Stimulated activated CD8-positive, alpha-beta memory T cell treated with anti-CD3 and anti-CD28 coated beads, Interleukin-7, amount 100 ng/mL, for 1 hour (primary cell): ENCODE results near the gene SLC9A3.
"Not testable (repeated sequence)": the region's sequence is repeated elsewhere in the genome, so short reads cannot be mapped to it uniquely, and the experiment has no call there.

Source experiments
- DNase-seq, 2 donors: peaks; one replicate each; pipeline ENCODE4 v3.0.0-alpha.2; 2020; ENCODE audit warnings: low read depth in 2 of 2

SLC9A3 gene

DNA sequence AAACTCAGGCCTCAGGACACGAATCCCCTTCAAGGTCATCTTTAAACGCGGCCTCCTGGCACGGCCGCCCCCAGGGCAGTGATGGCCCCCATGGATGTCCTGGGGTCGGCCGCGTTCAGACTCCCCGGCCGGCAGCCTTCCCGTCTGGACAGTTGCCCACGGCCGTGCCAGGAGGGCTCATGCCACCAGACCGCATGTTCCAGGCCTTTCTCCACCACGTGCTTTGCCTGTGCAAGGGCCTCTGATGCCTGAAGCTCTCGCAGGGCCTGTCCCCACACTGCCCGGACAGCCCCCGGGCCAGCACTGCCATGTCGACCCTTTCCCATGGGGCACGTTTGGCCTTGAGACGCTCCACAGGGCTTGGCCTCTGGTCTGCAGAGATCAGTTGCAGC is 34.6 kb downstream of the SLC9A3 start:
- no peak for DNase-seq

DNA sequence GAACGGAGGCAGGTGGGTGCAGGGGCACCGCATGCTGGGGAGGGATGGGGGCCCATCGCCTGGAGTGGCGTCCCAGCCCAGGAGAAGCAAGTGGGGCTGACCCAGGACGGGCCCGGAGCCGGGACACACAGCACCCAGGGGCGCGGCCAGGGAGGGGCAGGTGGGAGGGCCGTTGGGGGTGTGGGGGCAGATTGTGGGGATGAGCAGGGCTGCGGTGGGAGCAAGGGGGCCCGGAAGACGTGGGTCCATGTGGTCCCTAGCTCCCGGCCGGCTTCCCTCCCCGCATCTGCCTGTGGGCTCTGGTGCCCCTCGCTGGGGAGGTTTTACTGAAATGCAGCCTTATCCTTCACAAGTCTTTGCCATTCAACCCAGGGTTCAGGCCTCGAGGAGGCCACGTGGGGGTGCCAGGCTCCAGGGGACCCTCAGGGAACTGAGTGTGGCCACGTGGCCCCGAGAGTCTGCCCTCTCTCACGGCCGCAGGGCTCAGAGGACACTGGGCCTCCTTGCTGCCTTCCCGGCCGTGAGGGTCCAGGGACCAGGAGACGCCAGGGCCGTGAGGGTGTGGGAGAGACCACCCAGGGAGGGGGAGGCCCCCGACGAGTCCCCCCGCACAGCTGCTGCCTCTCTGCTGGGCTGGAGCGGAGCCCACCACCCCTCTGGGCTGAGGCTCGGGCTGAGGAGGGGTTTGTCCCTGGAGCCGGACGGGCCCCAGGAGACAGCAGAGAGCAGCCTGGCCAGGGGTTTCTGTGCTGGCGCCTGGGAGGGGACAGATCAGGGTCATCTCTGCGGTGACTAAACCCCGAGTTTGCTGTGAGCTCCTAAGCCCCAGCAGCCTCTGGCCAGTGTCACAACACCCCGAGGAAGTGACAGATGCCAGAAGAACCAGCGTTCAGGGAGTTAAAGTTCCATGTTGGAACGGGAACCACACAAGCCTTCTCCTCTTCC is 35.2 kb downstream of the SLC9A3 start:
- DNase-seq = no peak

DNA sequence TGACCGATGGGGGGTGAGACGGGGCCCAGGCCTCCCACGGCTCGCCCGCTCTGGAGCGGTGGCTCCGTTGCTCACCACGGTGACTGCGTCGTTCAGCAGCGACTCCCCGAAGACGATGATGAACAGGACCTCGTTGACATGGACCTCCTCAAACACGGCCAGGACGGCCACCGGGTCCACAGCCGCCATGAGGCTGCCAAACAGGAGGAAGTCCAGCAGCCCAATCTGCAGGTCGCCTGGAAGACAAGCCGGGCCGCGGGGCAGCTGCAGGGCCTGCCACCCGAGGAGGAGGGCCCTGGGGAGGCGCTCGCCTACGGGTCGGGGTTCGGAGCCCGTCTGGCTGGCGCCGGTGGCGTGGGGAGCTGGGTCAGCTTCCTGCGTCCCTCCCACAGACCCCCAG is 36.0 kb downstream of the SLC9A3 start:
- no peak for DNase-seq

DNA sequence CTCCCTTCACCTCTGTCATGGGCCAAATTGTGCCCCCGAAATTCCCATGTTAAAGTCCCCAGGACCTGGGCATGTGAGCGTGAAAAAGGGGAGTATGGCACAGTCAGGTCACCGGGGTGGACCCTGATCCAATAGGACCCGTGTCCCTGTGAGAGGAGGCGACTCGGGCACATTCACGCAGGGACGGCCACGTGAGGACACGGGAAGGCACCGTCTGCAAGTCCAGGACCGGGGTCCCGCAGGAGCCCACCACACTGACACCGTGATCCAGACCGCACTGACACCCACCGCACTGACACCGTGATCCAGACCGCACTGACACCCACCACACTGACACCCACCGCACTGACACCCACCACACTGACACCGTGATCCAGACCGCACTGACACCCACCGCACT is 37.7 kb downstream of the SLC9A3 start:
- not testable (repeated sequence) for DNase-seq

DNA sequence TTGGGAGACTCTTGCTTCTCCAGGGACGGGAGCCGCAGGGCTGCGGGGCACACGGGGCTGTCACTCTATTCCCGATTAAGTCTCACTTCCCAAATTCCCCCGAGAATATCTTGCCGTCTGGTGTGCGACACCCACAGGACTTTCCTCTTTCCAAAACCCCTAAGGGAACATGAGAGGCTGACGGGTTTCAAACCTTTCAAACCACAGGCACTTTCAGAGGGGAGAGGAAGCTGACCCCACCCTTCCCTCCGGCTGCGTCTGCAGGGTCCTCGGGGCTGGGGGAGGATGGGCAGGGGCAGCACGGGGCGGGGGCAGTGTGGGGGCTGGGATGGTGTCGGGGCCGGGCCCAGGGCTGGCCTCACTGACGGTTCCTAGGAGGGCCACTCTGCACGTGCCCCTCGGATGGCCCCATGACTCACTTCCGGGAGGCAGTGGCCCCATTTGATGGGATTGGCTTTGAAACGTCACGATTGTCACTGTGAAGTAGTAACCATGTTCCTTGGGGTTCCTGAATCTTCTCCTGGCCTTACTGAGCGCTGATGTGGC is 38.2 kb downstream of the SLC9A3 start:
- no peak for DNase-seq

DNA sequence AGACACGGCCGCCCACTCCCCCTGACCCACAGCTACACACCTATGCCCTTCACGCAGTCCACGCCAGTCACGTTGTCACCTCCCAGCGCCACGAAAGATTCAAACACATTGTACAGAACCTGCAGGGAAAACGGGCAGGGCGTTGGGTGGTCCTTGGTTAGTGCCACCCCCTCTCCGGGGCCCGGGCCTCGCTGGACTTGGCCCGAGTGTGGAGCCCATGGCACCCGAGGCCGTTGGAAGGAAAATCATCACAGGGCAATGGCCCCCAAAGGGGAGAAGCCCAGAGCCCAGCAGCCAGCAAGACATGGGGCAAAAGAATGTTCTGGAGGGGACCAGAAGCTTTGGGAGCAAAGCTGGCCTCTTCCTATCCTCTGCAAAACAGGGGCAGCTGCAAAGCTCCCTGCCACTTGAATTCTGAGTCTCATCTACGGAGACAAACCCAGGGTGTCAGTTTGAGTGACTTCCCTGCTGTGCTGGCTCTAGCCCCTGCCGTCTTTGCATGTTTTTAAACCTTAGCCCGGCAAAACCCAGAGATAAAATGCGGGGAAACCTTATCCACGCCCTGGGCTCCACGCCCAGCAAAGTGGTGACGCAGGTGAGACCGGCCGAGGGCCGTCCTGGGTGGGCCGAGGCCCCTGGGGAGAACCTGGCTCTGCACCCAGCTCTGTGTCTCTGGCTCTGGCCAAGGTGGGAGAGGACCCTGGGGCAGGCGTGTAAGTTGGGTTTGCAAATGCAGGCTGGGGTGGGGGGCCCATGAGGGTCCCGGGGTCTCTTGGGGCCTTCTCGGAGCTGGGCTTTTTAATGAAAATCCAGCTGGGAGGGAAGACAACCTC is 38.9 kb downstream of the SLC9A3 start:
- no peak for DNase-seq

DNA sequence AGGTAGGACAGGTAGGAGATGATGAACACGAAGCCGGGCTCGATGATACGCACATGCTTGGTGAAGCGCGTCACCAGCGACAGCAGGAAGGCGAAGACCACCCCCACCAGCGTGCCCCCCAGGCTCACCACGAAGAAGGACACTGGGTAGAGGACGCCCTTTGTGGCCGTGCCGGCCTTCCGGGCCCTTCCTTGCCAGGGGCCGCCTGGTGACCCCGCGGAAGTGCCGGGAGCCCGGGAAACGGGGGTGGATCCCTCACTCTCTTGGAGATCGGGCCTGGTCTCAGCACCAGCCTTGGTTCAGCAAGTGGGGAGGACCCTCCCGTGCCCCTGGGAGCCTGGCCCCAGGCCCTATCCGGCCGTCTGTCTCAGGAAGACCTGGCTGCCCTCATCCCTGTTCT is 39.7 kb downstream of the SLC9A3 start:
- no peak for DNase-seq

DNA sequence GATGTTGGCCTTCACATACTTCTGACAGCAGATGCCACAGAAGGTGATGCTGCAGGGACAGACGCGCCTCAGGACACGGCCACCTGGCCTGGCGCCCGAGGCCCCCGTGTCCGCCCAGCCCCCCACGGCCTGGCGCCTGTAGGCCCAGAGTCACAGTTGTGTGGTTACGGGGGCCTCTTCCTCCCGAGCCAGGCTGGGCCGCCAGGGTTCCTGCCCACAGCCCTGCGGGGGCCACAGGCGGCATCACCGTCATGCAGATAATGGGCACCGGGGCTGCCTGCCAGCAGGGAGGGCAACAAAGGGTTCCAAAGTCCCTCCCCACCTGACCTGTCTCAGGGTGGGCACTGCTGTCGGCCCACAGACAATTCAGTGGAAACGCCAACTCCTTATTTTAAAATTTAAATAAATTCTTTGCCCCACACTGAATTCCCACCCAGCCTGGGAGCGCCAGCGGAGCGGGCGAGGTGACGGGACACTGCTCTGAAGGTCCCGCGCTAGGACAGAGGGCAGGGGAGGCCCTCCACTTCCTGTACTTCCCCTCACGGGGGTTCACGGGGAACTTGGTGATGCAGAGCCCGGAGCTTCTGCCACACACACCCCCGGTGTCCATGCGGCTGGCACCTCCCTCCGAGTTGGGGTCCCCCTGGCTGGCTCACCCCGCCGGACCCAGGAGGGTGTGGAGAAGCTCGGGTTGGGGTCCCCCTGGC is 40.7 kb downstream of the SLC9A3 start:
- DNase-seq = no peak

DNA sequence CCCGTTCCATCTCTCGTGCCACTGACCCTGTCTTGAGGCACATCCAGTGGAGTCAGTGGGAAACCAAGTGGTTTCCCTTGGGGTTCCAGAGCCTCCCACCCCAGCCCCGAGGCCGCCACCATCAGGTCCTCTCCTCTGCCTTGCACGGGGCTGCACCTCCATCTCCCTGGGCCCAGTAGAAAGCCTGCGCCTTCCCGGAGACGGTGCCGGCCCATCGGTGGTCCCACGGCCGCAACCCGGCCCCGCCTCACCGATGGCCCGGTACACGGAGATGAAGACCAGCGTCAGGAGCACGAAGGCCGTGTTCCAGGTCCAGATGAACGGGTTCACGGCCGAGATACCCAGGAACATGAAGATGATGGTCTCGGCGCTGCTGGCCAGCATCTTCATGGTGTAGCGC is 41.2 kb downstream of the SLC9A3 start:
- no peak for DNase-seq

DNA sequence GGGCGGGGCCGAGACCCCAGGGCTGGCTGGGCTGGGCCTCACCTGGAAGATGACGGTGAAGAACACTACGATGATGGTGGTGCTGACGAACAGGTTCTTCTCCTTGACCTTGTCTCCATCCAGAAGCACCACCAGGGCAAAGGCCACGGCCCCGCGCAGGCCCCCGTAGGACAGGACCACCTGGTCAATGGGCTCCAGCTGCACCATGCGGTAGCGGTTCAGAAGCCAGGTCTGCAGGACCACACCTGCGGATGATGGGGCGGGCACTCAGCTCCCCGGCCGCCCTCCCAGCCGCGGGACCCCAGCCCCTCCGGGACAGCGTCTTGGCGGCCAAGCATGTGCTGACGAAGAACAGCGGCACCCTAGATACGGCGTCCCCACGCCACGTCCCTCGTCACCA is 41.7 kb downstream of the SLC9A3 start:
- DNase-seq = no peak

DNA sequence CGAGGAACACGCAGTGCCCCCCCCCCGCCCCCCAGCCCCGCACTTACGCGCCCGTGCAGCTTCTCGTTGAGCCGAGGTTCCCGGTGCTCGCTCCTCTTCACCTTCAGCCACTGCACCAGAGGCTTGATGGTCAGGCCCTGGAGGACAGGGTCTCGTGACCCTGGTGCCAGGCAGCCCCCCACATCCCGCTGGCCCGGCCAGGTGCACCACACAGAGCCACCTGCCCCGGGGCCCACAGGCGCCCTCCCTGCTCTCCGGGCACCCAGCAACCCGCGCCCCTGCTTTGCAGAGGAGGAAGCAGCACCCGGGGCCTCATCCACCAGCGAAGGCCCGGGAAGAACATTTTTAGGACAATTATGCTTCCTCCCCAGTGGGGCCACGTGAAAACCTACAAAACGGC is 42.2 kb downstream of the SLC9A3 start:
- no peak for DNase-seq

DNA sequence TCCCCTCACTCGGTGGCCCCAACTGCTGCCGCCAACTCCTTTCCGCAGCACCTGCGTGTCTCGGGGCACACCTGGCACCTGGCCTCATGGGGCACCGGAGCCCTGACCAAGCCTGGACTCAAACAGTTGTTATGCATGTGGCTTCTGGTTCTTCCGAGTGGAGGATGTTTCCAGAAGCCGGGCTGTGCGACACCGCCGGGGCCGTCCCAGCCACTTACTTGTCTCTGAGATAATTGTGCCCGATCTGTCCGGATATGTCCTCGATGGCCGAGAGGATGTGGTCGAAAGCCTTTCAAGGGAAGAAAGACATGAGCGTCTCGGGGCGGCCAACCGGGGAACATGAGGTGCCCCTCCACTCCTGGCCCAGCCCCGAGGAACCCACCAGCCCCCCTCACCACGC is 42.9 kb downstream of the SLC9A3 start:
- no peak for DNase-seq

DNA sequence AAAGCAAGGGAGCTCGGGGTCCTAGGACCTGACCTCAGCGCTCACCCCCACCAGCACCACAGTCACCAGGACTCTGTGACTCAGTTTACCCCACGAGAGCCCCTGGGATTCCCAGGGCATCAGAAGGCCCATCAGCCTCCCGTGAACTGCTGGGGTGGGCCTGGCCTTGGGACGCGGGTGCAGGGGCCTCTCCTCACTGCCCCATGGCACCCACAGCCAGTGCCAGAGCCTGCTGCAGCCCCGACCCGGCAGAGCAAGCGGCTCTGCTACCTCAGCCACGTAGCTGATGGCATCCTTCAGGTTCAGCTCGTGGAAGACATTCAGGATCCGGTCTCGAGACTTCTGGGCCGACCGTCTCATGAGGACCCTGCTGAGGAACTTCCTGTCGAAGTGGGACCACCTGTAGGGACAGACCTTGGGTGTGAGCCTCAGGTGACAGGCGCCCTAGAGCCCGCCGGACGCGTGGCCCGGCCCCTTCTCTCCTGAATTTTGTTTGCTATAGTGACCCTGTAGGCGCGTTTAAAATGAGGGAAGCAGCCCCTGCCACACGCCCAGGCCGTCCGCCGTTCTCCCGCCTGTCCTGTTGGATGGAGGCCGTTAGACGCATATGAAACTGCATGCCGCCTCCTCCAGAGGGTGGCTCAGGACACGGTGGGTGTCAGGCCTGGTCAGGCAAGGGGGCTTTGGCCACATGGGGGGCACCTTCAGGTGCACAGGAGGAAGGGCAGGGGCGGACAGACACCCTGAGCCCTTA is 44.5 kb downstream of the SLC9A3 start:
- DNase-seq = no peak

DNA sequence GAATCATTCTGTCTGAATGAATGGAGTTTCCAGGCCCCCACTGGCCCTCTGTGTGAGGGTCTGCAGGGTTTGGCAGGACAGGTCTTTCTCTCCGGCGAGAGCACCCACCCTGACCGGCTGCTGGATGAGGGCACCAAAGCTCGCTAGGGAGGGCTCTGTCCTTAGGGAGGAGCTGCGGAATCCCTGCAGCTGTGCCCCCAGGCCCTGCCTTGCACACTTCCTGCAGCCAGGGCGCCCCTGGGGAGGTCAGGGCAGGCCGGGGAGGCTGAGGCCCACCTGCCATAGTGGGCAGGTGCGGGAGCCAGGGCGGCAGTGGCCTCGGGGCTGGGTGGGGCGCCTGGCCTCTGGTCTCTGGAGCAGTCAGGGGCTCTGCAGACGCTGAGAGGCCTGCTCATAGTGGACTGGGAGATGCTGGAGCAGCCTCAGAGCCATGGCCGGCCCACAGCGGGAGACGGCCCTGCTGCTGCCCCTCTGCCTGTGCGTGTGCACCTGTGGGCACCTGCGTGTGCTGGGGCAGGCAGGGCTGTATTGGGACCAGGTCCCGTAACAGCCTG is 45.2 kb downstream of the SLC9A3 start:
- DNase-seq = no peak

DNA sequence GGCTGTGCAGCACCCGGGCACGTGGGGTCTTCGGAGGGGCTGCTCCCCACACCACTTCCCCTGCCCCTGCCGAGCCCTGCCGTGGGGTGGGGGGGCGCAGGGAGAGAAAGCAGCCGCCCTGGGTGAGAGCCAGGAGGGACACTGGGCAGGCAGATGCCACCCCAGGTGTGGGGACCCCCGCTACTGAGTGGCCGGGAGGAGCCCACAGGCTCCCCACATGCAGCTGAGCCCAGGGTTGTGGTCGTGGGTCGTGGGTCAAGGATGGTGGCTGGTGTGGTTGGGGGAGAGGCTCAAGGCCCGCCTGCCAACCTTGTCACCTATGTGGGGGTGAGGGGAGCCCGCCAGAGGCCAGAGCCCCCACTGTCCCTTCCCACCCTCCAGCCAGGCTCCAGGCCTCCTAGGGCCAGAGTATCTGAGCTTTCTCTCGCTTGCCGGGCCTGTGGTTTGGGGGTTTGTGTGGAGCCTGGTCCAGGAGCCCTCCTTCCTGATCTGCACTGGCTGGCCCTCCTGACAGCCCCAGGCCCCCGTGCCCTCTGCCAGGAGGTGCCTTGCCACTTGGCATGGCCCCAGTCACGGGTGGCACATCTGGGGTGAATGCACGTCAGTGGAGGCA is 45.8 kb downstream of the SLC9A3 start:
- no peak for DNase-seq

DNA sequence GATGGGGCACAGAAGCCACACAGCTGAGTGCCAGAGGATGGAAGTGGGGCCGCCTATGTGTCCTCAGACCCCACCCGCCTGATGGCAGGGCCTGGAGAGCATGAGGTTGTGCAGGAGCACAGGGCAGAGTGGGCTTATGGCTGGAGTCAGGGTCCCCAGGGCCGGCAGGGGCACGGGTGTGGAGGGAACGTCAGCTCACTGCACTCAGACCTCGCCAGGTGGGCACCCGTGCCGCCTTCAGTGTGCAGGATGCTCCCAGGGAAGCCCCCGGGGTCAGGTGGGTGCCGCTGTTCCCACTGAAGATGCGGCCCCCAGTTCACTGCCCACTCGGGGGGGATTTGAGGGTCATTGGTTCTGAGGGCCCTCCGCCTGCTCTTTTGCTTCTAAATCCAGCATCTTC is 46.4 kb downstream of the SLC9A3 start:
- no peak for DNase-seq

DNA sequence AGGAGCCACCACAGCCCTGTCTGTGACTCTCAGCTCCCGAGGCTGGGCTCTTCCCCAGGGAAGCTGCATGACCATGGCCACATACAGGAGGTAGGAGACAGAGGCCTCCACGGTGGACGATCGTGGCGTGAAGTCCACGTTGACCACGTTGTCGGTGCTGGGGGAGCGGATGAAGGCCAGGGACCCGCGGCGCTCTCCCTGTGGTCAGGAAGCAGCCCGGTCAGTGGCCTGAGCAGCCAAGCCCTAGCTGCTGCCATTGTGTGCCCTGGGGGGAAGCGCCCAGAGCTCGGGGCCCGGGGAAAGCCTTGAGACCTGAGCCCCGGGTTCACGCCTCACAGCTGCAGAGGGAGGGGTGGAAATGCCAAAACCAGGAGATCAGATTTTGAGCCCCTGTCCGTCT is 47.0 kb downstream of the SLC9A3 start:
- no peak for DNase-seq

DNA sequence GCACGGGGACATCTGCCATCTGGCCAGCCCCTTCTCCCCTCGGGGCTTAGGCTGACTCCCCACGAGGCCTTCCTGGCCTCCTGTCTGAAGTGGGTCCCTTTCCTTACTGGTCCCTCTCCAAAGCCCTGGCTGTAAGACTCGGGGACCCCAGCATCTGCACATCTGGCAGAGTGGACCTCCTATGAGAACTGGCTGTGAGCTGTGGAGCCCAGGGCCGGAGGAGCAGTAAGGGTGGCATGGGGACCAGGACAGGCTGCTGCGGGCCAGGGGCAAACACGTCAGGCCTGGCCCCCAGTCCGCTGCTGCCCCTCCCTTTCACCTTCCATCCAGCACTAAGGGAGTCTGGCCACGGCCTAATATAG is 47.5 kb downstream of the SLC9A3 start:
- DNase-seq = no peak

DNA sequence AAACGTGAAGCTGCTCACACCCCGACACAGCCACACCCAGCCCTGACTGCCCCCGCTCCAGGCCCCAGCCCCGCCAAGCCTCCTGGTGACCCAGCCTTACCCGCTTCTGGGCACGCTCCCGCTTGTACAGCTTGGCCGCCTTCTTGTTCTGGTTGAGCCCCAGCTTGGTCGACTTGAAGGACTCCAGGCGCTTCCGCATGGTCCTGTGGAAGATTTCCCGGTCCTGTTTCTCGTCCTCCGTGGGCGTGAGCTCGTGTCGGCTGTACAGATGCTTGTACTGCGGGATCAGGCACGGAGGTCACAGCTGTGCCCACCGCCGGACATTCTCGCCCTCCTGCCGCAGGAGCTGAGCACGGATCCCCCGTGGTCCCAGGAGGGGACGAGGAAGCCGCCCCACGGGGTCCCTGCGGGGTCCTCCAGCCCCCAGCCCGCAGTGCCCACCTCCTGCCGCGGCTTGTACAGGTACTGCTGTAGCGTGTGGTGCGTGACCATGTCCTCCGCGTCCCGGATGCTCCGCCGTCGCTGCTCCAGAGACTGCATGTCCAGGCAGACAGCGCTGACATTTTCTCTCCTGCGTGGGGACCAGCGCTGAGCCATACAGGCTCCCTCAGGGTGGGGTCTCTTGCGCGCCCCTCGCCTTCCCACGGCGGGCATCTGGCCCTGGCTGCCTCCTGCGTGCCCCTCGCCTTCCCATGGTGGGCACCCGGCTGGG is 48.0 kb downstream of the SLC9A3 start:
- no peak for DNase-seq

DNA sequence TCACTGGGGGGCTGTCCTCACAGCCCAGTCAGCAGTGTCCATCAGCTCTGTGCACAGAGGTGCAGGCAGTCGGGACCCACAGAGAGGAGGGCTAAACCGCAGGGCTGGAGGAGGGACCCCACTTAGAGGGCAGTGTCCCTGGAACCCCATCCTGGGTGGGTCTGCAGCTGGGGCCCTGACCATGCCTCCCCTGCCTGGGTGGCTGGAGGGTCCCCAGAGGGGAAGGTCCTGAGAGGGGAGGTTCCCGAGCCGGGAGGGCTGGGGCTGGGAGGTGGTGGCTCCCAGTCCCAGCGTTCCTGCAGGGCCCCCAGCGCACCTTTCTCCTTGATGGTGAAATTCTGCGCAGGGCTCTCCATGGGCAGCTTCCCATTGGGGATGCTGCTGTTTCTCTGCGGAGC is 48.5 kb downstream of the SLC9A3 start:
- DNase-seq = no peak
